SKM-1 treated with dmso at 0.1 percent for 144 hours (cell line): Measurements from ENCODE around the gene SYT6.
A peak's percentile ranks its signal among the peaks of the same experiment; 100 is the strongest.

Source experiments
- DNase-seq: peaks from one replicate; lab custom pipeline; 2025; ENCODE audit not compliant: unreplicated experiment; lab: John Stamatoyannopoulos, UW

SYT6 gene

GRCh38 chr1:114094363-114094634, 59.4 kb downstream of the SYT6 start:
- DNase-seq: no peak

DNA sequence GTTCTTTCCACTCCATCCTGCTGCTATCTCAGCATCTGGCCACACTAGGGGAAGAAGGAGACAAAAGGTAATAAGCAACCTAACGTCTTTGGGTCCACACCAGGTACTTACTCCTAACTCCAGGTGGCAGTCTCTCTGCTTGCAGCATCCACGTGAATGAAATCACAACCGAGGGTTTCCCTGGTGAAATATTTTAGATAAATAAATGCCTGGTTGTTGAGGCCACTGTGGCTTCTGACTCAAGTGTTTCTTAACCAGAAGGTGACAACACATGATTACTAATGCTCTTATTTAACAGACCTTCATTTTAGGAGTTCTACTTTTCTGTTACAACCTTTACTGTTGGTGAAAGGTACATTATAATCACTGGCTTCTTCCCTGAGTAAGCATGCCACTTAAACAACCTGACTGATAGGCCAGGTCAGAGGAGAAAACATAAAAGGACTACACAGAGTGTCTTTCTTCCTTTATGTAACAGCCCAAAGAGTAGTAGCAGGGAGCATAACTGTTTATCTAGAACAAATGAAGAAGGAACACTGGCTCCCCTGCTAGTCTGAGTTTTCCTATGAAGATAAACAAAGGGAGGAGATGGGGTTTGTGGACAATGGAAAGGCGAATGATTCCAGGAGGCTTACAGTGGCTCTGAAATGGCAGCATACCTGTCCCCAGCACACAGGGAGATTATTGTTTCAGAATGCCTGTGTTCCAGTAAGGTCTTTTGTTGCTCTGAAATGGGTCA, 59.9 kb downstream of the SYT6 start:
- no peak for DNase-seq

DNA sequence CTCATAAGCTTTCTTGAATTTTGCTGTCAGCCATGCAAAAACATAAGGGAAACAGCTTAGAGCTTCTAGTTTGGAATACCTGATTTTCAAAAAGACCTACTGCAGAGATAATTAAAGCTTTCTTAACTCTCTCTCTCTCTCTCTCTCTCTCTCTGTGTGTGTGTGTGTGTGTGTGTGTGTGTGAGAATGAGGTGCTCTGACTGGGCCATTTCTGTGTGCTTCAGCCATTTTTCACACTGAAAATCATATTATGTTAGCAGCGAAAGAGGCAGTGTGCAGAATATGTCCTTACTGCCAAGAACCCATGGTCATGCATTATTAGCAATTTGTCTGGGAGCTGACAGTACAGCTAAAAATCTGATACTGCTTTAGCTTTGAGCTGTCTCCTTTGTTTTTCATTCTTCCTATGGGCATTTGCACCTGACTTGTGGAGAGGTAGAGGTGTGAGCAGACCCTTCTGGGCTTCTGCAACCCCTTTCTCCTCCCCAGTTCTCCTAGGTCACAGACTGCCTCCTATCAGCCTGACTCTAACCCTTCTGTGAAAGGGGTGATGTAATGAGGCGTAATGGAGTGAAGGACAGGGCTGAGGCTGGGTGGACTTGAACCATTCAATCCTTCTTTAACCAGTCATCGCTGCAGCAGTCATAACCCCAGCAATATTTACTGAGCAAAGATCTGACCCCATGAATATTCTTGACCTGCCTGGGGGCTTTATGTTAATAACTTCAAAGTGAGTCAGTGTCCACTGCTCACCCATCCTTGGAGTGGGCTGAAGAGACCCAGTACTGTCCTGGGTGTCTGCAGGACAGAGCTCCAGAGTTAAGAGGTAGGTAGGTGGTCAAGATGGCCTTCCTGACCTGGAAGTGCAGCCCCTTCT, 61.2 kb downstream of the SYT6 start:
- DNase-seq: no peak

DNA sequence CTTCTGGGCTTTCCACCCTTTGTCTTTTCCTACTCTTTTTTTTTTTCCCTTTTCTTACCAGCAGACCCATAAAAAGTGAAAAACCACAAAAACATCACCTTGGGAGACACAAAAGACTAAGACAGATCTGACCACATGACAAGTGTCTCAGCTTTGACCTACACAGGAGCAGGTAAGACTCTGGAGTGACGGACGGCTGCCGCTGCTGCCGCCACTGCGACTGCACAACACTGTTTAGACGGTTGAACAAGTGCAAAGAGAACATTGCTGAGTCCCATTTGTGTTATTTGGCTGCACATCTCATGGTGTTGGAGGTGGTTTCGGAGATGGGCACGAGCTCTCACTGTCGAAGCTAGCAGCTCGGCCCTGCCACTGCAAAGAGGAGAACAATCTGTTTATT, 62.0 kb downstream of the SYT6 start:
- DNase-seq: no peak

DNA sequence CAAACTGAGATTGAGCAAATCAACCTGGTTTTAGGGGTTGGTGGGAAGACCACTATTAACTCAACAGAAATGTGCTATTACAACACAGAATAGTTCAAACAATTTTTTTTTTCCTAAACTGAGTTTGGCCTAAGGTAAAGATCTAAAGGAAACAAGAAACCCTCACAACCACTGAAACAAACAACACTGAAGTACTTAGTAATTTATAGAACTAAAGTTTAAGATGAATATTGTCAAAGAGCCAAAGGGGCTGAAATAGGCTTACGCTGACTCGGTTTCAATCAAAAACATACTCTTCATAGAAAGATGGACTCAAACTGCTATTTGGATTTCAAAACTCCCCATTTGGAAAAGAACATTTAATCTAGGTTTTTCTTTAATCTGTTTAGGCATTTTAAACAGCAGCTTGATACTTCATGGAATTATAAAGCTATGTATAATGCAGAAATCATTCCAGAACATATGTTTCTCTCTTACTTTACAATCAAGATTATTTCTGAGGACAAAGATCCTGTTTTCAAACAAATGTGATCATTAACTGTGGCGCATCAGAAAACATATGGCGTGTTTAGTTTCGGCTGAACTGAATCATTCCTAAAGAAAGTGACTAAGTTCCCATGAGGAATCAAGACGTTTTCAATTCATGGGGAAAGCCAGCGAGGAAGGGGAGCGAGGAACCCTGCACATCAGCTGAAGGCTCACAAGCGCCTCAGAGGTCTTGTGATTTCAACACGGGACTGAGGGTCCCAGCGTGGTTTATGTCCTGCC, 62.7 kb downstream of the SYT6 start:
- DNase-seq: no peak

DNA sequence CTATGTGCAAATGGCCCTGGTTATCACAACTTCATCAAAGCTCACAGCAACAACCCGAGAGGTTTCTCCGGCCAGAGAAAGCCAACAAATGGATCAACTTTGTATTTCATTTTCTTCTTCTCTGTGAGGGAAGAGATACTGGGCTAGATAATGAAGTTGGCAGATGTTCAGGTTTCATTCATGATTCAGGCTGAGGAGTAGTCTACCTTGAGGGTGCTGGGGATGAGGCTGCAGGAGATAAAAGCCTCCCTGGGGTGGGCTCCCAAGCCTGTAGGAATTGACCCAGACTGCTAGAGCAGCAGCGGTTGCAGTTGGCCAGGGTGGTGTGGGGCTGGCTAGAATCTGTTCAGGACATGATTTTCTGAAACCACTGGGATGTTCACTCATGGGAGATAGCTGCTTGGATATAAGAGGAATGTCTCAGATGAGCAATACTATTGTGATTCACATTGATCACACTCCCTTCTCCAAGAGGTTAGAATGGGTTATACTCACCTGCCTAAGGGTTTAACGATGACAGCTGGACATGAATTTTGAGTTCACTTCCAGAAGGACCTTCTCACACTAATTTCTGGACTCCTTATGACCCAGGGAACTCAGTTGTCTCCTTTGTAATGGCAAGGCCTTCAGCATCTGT, 64.0 kb downstream of the SYT6 start:
- DNase-seq: no peak

GRCh38 chr1:114088392-114089299, 65.0 kb downstream of the SYT6 start:
- peak; percentile 77 for DNase-seq

- no peak for DNase-seq
These were observed 66.2 kb downstream of the SYT6 start for GRCh38 chr1:114087495-114087894.

GRCh38 chr1:114086601-114087368, 66.9 kb downstream of the SYT6 start:
- no peak for DNase-seq

GRCh38 chr1:114082867-114083585, 70.6 kb downstream of the SYT6 start:
- DNase-seq: peak; percentile 33

DNA sequence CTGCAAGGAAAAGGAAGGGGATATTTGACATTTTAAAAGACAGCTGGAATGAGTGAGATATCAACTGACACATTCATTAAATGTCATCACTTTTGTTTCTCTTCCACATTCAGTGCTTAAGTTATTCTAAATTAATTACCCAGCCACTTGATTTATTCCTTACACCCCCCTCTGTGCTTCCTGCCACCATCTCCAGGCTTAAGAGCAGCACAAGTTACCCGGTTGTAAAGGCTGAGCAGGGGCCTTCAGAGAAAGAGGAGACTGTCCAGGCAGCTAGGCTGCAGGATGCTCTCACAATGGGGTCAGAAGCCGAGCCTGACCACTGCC, 71.4 kb downstream of the SYT6 start:
- no peak for DNase-seq

- DNase-seq: peak; percentile 17
These were observed 72.0 kb downstream of the SYT6 start for GRCh38 chr1:114081437-114082303.

GRCh38 chr1:114080511-114081436, 72.9 kb downstream of the SYT6 start:
- no peak for DNase-seq

DNA sequence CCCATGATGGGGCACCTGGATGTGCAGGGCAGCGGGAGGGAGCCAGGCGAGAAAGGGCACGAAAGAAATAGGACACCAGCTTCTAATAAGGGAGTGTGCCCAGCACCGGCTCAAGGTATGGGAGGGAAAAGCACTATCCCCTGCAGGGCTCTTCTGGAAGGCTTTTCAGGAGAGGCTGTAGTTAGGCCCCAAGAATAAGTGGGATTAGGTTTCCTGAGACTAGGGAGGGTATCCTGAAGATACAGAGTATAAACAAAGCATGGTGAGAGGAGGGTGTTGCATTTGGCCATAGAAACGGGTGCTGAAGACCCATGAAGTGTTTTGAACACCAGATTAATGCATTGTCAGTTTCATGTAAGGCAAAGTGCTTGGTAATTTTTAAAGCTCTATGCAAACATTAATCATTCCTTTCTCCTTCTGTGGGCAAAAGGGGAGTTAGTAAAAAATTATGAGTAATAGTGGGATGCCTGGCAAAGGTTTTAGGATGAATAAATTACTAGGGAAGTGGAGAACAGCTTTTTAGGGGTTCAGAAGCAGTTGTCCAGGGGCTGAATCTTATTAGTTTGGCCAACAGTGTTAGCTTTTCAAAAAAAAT, 74.0 kb downstream of the SYT6 start:
- no peak for DNase-seq

GRCh38 chr1:114078116-114078515, 75.6 kb downstream of the SYT6 start:
- DNase-seq: no peak

DNA sequence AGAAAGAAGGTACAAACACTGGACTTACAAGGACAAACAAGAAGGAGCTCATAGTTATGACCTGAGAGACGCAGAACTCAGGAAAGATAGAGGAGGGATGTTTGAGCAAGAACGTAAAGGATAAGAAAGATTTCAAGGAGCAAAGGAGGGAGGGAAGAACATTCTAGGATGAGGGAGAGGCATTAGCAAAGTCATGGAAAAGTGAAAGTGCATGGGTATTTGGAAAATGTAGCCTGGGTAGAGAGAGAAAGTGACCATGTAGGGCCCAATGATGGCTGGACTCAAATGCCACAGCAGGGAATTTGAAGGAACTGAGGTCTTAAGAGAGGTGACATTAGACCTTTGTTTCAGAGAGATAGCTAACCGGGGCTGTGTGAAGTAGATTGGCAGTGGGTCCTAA, 76.5 kb downstream of the SYT6 start:
- no peak for DNase-seq

- no peak for DNase-seq
These were observed 77.4 kb downstream of the SYT6 start for GRCh38 chr1:114076308-114076707.
